ENCODE results near the gene GCNA. TPM values are rescaled to one million over a fixed set of nuclear protein-coding genes. Genes with fewer than 3 reads are reported as not detected.

Gene GCNA
- total and polyA plus RNA-seq, 2 of the 13 experiments (the other 11 are each of a cell fraction or from before 2014, with no cell fraction given) = 0.38 to 0.66 TPM

- TF ChIP-seq MAFG (CRISPR knock-in tag; IDR thresholded peaks at IDR 0.05) (no peak), ZNF3 (CRISPR knock-in tag; IDR thresholded peaks at IDR 0.05) (no peak), ZNF563 (CRISPR knock-in tag; IDR thresholded peaks at IDR 0.05) (0 out of 2 replicates have a peak, but pooled peaks have one; percentile 54), NCOA1 (CRISPR knock-in tag; IDR thresholded peaks at IDR 0.05) (no peak), HOXD1 (CRISPR knock-in tag; IDR thresholded peaks at IDR 0.05) (no peak), TBP (CRISPR knock-in tag; IDR thresholded peaks at IDR 0.05) (no peak), ZFY (CRISPR knock-in tag; IDR thresholded peaks at IDR 0.05) (peak; percentile 70), ZNF768 (CRISPR knock-in tag; IDR thresholded peaks at IDR 0.05) (peak; percentile 37; the same call in 1 of the 2 replicates), ZNF839 (CRISPR knock-in tag; IDR thresholded peaks at IDR 0.05; ENCODE audit: borderline replicate concordance) (no peak), PHF8 (CRISPR knock-in tag; IDR thresholded peaks at IDR 0.05) (peak; percentile 53; the same call in 1 of the 2 replicates), ZNF567 (CRISPR knock-in tag; IDR thresholded peaks at IDR 0.05; ENCODE audit: borderline replicate concordance) (no peak), KDM2A (CRISPR knock-in tag; IDR thresholded peaks at IDR 0.05; ENCODE audit: borderline replicate concordance, low read depth) (peak; percentile 21; the same call in 1 of the 2 replicates)
- TF ChIP-seq, protein P1, sequence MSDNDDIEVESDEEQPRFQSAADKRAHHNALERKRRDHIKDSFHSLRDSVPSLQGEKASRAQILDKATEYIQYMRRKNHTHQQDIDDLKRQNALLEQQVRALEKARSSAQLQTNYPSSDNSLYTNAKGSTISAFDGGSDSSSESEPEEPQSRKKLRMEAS (IDR thresholded peaks at IDR 0.05) = peak; percentile 45; the same call in 1 of the 2 replicates
Measured at GRCh38 chrX:71616672-71617529, 38.7 kb downstream of the GCNA start (continued).

- FAIRE-seq = no peak
- CTCF ChIA-PET (ENCODE audit: low intra/inter-chr PET ratio, low total read pairs) = interaction anchor here (0.8 to 0.9 kb wide), 2 partner anchors 33 to 35 kb away, joined by 3 to 6 read pairs; no protein-coding TSS in a partner anchor
- H3K4me1 ChIP-seq (ENCODE audit: insufficient read depth, low read length) = peaks cover 15% of the 10 kb centered on the region
- peak overlapping the region; percentile 88 for H3K4me2 ChIP-seq (ENCODE audit: low read depth, low read length)
- no TSS peak for BruUV-seq (replicated peaks)
- H3K36me3 ChIP-seq (replicated peaks in 1 of 2; ENCODE audit: control insufficient read depth in 1 of 2, insufficient read depth in 2 of 2, low read length in 2 of 2) = no peaks in the 10 kb centered on the region
- no peaks in the 10 kb centered on the region for H3K9me3 ChIP-seq (ENCODE audit: low read length)
- in situ Hi-C loops (cut with HindIII; ENCODE audit: extremely low pct_ligation_motif_present, low pct_unique_long_range_greater_than_20kb) = no loop called here
- H3K79me2 ChIP-seq (ENCODE audit: insufficient read depth, low read length) = no peaks in the 10 kb centered on the region
- no peak overlapping the region for H3K27ac ChIP-seq (ENCODE audit: extremely low read length, insufficient read depth, low read length)
- WGBS (ENCODE audit: low lambda C conversion rate) = 4% methylated on average over 7 of the region's 8 CpGs
- POLR2A ChIA-PET = interaction anchor here (0.8 kb wide), 1 partner anchor 11 kb away, joined by 4 read pairs; no protein-coding TSS in a partner anchor
- intact Hi-C loops (cut with micrococcal nuclease; ENCODE audit: unreplicated experiment) = loop anchor here (2.0 kb wide), 1 partner anchor 33 kb away; no protein-coding TSS in a partner anchor
- peak overlapping the region; percentile 38 to 66 (median 45); a peak in 5 of 6 replicates for H3K4me3 ChIP-seq (replicated peaks in 1 of 3; ENCODE audit: insufficient read depth in 1 of 3, low read depth in 2 of 3, low read length in 3 of 3)
- no peak overlapping the region for H2AFZ ChIP-seq (ENCODE audit: low read length)
- DNase-seq (ENCODE audit: low spot score) = no peak
- no peak for TF ChIP-seq GTF2F1 (IDR thresholded peaks at IDR 0.05; ENCODE audit: low read length)
- TF ChIP-seq, protein P2, sequence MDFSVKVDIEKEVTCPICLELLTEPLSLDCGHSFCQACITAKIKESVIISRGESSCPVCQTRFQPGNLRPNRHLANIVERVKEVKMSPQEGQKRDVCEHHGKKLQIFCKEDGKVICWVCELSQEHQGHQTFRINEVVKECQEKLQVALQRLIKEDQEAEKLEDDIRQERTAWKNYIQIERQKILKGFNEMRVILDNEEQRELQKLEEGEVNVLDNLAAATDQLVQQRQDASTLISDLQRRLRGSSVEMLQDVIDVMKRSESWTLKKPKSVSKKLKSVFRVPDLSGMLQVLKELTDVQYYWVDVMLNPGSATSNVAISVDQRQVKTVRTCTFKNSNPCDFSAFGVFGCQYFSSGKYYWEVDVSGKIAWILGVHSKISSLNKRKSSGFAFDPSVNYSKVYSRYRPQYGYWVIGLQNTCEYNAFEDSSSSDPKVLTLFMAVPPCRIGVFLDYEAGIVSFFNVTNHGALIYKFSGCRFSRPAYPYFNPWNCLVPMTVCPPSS (IDR thresholded peaks at IDR 0.05) = no peak
- TF ChIP-seq SRF (IDR thresholded peaks at IDR 0.05; ENCODE audit: low read depth, low read length) = no peak
- no peak for TF ChIP-seq ZSCAN30 (CRISPR knock-in tag; IDR thresholded peaks at IDR 0.05)
- H3K9ac ChIP-seq (ENCODE audit: insufficient read depth, low read depth, low read length) = peak overlapping the region; percentile 36; the same call in 1 of the 2 replicates
- peak; percentile 15 for ATAC-seq
- no peaks in the 10 kb centered on the region for H4K20me1 ChIP-seq (ENCODE audit: insufficient read depth, low read length)
- H3K27me3 ChIP-seq (ENCODE audit: control insufficient read depth in 1 of 2, insufficient read depth in 2 of 2, low read length in 2 of 2) = no peaks in the 10 kb centered on the region
Measured at GRCh38 chrX:71617742-71618141, 39.5 kb downstream of the GCNA start.
